Measurements from ENCODE around the gene BICD1. TPM values are rescaled to one million over a fixed set of nuclear protein-coding genes. Genes with fewer than 3 reads are reported as not detected.

Gene BICD1
- polyA plus RNA-seq, 1 experiment, result 7.9 TPM

GRCh38 chr12:32242641-32243040, 136.0 kb downstream of the BICD1 start:
- no peaks in the 10 kb centered on the region; the same call in 1 of the 2 replicates for H3K36me3 ChIP-seq (ENCODE audit: control insufficient read depth, insufficient read depth, low read length)
- no peak for DNase-seq (ENCODE audit: low read depth)
- TF ChIP-seq CTCF (IDR thresholded peaks at IDR 0.05; ENCODE audit: insufficient read depth, low read depth, low read length), result no peak
- ChIA-PET POLR2A (no interaction called here), CTCF (no interaction called here)
- H3K4me3 ChIP-seq (ENCODE audit: low read depth, low read length), result no peak overlapping the region
- no peaks in the 10 kb centered on the region for H3K27me3 ChIP-seq (ENCODE audit: control insufficient read depth, insufficient read depth, low read length)

GRCh38 chr12:32248441-32249140, 141.9 kb downstream of the BICD1 start:
- no peak for DNase-seq (ENCODE audit: low read depth)
- H3K36me3 ChIP-seq (ENCODE audit: control insufficient read depth, insufficient read depth, low read length), result no peaks in the 10 kb centered on the region
- no peaks in the 10 kb centered on the region for H3K27me3 ChIP-seq (ENCODE audit: control insufficient read depth, insufficient read depth, low read length)
- H3K4me3 ChIP-seq (ENCODE audit: low read depth, low read length), result no peak overlapping the region
- no peak for TF ChIP-seq CTCF (IDR thresholded peaks at IDR 0.05; ENCODE audit: insufficient read depth, low read depth, low read length)
- ChIA-PET CTCF (no interaction called here), POLR2A (no interaction called here)

- CTCF ChIA-PET, result no interaction called here
- POLR2A ChIA-PET, result no interaction called here
- DNase-seq (ENCODE audit: low read depth), result no peak
- Histone ChIP-seq H3K36me3 (ENCODE audit: control insufficient read depth, insufficient read depth, low read length) (no peaks in the 10 kb centered on the region), H3K27me3 (ENCODE audit: control insufficient read depth, insufficient read depth, low read length) (no peaks in the 10 kb centered on the region), H3K4me3 (ENCODE audit: low read depth, low read length) (no peak overlapping the region)
- TF ChIP-seq CTCF (IDR thresholded peaks at IDR 0.05; ENCODE audit: insufficient read depth, low read depth, low read length), result no peak
These were observed 143.1 kb downstream of the BICD1 start for GRCh38 chr12:32249777-32250176.

GRCh38 chr12:32252199-32253073, 145.8 kb downstream of the BICD1 start:
- Histone ChIP-seq H3K4me3 (ENCODE audit: low read depth, low read length) (no peak overlapping the region), H3K27me3 (ENCODE audit: control insufficient read depth, insufficient read depth, low read length) (no peaks in the 10 kb centered on the region), H3K36me3 (ENCODE audit: control insufficient read depth, insufficient read depth, low read length) (no peaks in the 10 kb centered on the region)
- POLR2A ChIA-PET, result no interaction called here
- no peak for TF ChIP-seq CTCF (IDR thresholded peaks at IDR 0.05; ENCODE audit: insufficient read depth, low read depth, low read length)
- no peak for DNase-seq (ENCODE audit: low read depth)
- CTCF ChIA-PET, result interaction anchor here (0.6 to 1.3 kb wide), 3 partner anchors 9 to 17 kb away, joined by 3 to 5 read pairs (median 4); no protein-coding TSS in a partner anchor

- TF ChIP-seq CTCF (IDR thresholded peaks at IDR 0.05; ENCODE audit: insufficient read depth, low read depth, low read length), result no peak
- Histone ChIP-seq H3K36me3 (ENCODE audit: control insufficient read depth, insufficient read depth, low read length) (no peaks in the 10 kb centered on the region), H3K27me3 (ENCODE audit: control insufficient read depth, insufficient read depth, low read length) (no peaks in the 10 kb centered on the region), H3K4me3 (ENCODE audit: low read depth, low read length) (no peak overlapping the region)
- no peak for DNase-seq (ENCODE audit: low read depth)
- CTCF ChIA-PET, result interaction anchor here (1.3 kb wide), 1 partner anchor 8 kb away, joined by 5 read pairs; no protein-coding TSS in a partner anchor
- POLR2A ChIA-PET, result no interaction called here
These were observed 146.6 kb downstream of the BICD1 start for GRCh38 chr12:32253154-32253790.
